Pulmonary artery endothelial cell (primary cell): ENCODE data around the gene TAC3. TPM values are rescaled to one million over a fixed set of nuclear protein-coding genes. Genes with fewer than 3 reads are reported as not detected.
"Not testable (repeated sequence)": the region's sequence is repeated elsewhere in the genome, so short reads cannot be mapped to it uniquely, and the experiment has no call there.

Source experiments
- DNase-seq: peaks from one replicate; pipeline ENCODE4 v3.0.0-alpha.2; 2011; ENCODE audit warnings: low read depth, low spot score
- total RNA-seq: library from RNA; depleted of rRNA; stranded (reverse); fragments of >200 nt; gene quantifications from 2 replicates; pipeline ENCODE4 v1.2.3, GENCODE V29; 2014

The TAC3 gene
- total RNA-seq, 1 donor from 2014 or later: not detected

- no peak for DNase-seq
These were observed 29.3 kb downstream of the TAC3 start for GRCh38 chr12:56987011-56987410.

DNA sequence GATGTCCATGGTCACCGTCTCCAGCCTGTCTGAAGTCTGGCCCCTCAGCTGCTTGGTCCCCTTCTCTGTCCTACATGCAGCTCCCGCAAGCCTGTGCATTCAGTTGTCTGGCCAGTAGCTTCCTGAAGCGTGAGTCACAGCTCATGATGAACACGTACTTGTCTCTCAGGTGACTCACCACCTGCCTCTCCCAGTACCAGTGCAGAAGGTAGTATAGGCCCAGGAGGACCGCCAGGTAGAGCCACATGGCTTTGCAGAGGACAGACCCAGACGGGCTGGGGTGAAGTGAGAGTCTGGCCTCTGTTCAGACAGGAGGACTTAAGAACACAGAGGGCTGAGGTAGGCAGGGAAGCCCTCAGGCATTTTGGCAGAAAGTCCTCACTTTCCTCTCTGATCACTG lies 30.6 kb downstream of the TAC3 start:
- DNase-seq: not testable (repeated sequence)

GRCh38 chr12:56983386-56983785 lies 32.9 kb downstream of the TAC3 start:
- DNase-seq: no peak

GRCh38 chr12:56982578-56983236 lies 33.6 kb downstream of the TAC3 start:
- not testable (repeated sequence) for DNase-seq

DNA sequence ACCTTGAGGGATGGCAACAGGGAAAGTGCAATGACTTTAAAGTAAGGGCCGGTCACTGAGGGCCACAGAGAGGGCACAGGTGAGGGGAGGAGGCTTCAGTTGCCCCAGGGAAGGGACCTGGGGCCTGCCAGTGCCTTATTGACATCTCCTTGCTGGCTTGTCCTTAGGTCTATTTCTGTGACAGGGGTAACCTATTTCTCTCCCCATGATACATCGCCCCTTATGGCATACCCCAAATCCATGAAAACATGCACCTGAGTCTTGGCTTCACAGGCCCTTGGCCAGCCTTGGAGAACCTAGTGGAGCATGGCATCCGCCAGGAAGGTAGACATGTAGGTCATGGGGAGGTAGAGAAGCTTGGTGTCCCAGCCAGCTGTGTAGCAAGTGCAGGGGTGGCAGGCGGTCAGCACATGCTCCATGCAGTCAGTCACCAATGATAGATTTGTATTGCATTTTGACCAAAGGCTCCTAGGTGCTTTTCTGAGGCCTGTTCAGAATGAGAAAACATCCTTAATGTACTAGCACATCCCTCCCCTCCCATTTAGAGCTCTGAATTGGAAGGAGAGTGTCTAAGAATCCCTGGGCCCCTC lies 35.3 kb downstream of the TAC3 start:
- no peak for DNase-seq

DNA sequence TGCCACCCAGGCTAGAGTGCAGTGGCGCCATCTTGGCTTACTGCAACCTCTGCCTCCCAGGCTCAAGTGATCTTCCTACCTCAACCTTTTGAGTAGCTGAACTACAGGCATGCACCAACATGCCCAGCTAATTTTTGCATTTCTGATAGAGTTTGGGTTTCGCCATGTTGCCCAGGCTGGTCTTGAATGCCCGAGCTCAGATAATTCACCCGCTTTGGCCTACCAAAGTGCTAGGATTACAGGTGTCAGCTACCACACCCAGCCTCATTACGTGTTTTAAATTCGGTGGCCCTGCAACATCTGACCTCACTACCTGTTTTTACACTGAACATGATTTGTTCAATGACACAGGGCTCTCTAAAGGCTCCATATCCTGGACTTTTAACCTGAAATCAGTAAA lies 36.1 kb downstream of the TAC3 start:
- no peak for DNase-seq

GRCh38 chr12:56979628-56980027 lies 36.7 kb downstream of the TAC3 start:
- no peak for DNase-seq

DNA sequence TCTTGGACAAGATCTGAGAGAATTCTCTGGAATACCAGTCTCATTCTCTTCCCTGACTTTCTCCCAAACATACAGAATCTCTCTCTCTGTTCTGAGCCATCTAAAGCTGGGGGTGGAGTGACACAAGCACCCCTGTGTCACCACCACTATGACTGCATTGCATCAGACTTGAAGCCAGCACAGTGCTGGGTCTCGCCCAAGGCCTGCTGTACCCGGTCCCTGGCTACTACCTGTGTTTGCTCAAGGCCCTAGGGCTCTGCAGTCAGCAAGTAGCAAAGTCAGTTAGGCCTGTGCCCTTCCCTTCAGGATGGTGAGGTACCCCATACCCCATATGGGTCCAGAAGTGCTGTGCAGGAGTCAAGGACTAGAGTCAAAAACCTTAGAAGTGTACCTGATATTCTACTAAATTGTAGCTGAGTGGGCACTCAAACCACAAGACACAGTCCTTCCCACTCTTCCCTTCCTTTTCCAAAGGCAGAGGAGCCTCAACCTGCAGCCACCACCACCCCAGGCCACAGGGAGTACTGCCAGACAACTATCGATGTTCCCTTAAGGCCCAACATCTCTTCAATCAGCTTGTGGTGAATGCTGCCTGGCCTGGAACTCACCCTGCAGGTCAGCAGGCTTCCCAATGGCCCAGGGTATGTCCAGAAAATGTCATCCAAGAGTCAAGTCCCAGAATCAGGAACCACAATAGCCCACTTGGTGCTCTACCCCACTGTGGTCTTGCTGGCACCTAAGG lies 37.8 kb downstream of the TAC3 start:
- DNase-seq: no peak

DNA sequence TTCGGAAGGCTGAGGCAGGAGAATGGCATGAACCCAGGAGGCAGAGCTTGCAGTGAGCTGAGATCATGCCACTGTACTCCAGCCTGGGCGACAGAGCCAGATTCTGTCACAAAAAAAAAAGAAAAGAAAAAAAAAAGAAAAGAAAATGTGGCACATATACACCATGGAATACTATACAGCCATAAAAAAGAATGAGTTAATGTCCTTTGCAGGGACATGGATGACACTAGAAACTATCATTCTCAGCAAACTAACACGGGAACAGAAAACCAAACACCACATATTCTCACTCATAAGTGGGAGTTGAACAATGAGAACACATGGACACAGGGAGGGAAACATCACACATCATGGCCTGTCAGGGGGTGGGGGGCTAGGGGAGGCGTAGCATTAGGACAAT lies 39.0 kb downstream of the TAC3 start:
- not testable (repeated sequence) for DNase-seq

DNA sequence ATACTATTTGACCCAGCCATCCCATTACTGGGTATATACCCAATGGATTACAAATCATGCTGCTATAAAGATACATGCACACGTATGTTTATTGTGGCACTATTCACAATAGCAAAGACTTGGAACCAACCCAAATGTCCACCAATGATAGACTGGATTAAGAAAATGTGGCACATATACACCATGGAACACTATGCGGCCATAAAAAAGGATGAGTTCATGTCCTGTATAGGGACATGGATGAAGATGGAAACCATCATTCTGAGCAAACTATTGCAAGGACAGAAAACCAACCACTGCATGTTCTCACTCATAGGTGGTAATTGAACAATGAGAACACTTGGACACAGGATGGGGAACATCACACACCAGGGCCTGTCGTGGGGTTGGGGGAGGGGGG lies 42.1 kb downstream of the TAC3 start:
- DNase-seq: not testable (repeated sequence)

DNA sequence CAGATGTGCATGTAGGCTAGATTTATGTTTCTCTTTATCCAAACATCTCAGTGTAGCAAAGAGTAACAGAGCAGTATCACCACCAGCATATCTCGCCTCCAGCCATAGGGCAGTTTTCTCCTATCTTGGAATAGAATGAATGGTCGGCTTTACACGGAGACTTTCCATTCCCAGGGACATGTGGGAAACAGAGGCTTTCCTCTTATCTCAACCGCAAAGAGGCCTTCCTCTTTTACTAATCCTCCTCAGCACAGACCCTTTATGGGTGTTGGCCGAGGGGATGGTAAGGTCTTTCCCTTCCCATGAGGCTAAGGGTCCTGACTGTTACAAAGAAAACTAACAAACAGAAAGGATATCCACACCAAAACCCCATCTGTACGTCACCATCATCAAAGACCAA lies 47.4 kb downstream of the TAC3 start:
- not testable (repeated sequence) for DNase-seq

DNA sequence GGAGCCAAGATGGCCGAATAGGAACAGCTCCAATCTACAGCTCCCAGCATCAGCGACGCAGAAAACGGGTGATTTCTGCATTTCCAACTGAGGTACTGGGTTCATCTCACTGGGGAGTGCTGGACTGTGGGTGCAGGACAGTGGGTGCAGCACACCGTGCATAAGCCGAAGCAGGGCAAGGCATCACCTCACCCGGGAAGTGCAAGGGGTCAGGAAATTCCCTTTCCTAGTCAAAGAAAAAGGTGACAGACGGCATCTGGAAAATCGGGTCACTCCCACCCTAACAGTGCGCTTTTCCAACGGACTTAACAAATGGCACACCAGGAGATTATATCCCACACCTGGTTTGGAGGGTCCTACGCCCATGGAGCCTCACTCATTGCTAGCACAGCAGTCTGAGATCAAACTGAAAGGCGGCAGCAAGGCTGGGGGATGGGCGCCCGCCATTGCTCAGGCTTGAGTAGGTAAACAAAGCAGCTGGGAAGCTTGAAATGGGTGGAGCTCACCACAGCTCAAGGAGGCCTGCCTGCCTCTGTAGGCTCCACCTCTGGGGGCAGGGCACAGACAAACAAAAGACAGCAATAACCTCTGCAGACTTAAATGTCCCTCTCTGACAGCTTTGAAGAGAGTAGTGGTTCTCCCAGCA lies 50.2 kb downstream of the TAC3 start:
- not testable (repeated sequence) for DNase-seq

- DNase-seq: not testable (repeated sequence)
These were observed 51.2 kb downstream of the TAC3 start for GRCh38 chr12:56965124-56965523.

GRCh38 chr12:56963557-56963956 lies 52.8 kb downstream of the TAC3 start:
- DNase-seq: not testable (repeated sequence)

GRCh38 chr12:56962247-56962646 lies 54.1 kb downstream of the TAC3 start:
- DNase-seq: not testable (repeated sequence)

Other genes with a start within 250 kb of the TAC3 start
- gene SDR9C7, start 82.1 kb downstream of the TAC3 start, total RNA-seq: not detected in 2 replicates
- gene RDH16, start 58.9 kb downstream of the TAC3 start, total RNA-seq: under 0.01 and 0.11 TPM in 2 replicates
- 6.0 and 7.4 TPM in 2 replicates for gene ZBTB39, start 10.0 kb downstream of the TAC3 start, total RNA-seq
- under 0.01 TPM in 1 of 2 replicates, not detected in the other for gene MYO1A, start 33.6 kb upstream of the TAC3 start, total RNA-seq
- gene NEMP1, start 62.3 kb upstream of the TAC3 start, total RNA-seq: 6.0 and 15.1 TPM in 2 replicates
- 13.6 and 15.4 TPM in 2 replicates for gene NAB2, start 72.6 kb upstream of the TAC3 start, total RNA-seq
- 62.4 and 70.4 TPM in 2 replicates for gene STAT6, start 94.8 kb upstream of the TAC3 start, total RNA-seq
- 4.6 and 5.9 TPM in 2 replicates for gene LRP1, start 112.0 kb upstream of the TAC3 start, total RNA-seq
- gene LRP1-AS, start 131.1 kb upstream of the TAC3 start, total RNA-seq: not detected in 2 replicates
- gene NXPH4, start 200.3 kb upstream of the TAC3 start, total RNA-seq: 0.13 and 0.28 TPM in 2 replicates
- 247 and 270 TPM in 2 replicates for gene SHMT2, start 213.2 kb upstream of the TAC3 start, total RNA-seq
- 0.07 and 0.13 TPM in 2 replicates for gene STAC3, start 234.7 kb upstream of the TAC3 start, total RNA-seq